ENCODE data around the gene PPP2R5E. TPM values are rescaled to one million over a fixed set of nuclear protein-coding genes. Genes with fewer than 3 reads are reported as not detected.

PPP2R5E gene
- total and polyA plus RNA-seq, 2 donors (not counting 1 experiment from before 2014, with no cell fraction given) = 18.5 to 38.8 TPM

- no peaks in the 10 kb centered on the region for H3K27me3 ChIP-seq (ENCODE audit: control insufficient read depth, insufficient read depth, low read length)
- no peak for TF ChIP-seq CTCF (conservative IDR thresholded peaks at IDR 0.05 in 1 of 2, IDR thresholded peaks at IDR 0.05 in 1 of 2; ENCODE audit: low read depth in 1 of 2, low read length in 2 of 2)
- TF ChIP-seq EZH2 (IDR thresholded peaks at IDR 0.05; ENCODE audit: low read length, missing control alignments) = no peak
- H3K27ac ChIP-seq (ENCODE audit: insufficient read depth, low read length) = no peak overlapping the region
- no peak overlapping the region for H2AFZ ChIP-seq (ENCODE audit: low read length)
- peak in 1 of 2 donors; percentile 10 for DNase-seq (ENCODE audit: low read depth in 2 of 2)
- no peaks in the 10 kb centered on the region for H3K9me3 ChIP-seq (ENCODE audit: control insufficient read depth, insufficient read depth, low read depth, low read length)
- peaks cover 18% of the 10 kb centered on the region for H3K79me2 ChIP-seq (ENCODE audit: control insufficient read depth, insufficient read depth, low read length)
- H3K4me2 ChIP-seq (ENCODE audit: extremely low read depth, insufficient read depth, low read length) = no peak overlapping the region
- H3K4me3 ChIP-seq (replicated peaks in 1 of 4; ENCODE audit: control extremely low read depth in 1 of 4, insufficient read depth in 1 of 4, low read depth in 3 of 4, low read length in 4 of 4) = no peak overlapping the region
- H3K9ac ChIP-seq (ENCODE audit: insufficient read depth, low read length) = no peak overlapping the region
- no peaks in the 10 kb centered on the region for H3K36me3 ChIP-seq (ENCODE audit: control insufficient read depth, insufficient read depth, low read length)
- H4K20me1 ChIP-seq (ENCODE audit: control insufficient read depth, extremely low read depth, insufficient read depth, low read length) = peaks cover 1% of the 10 kb centered on the region
- H3K4me1 ChIP-seq (ENCODE audit: control insufficient read depth, extremely low read depth, insufficient read depth, low read length) = no peaks in the 10 kb centered on the region
Measured at GRCh38 chr14:63443988-63444387, 99.2 kb downstream of the PPP2R5E start.

GRCh38 chr14:63443361-63443760 is 99.8 kb downstream of the PPP2R5E start:
- H3K27ac ChIP-seq (ENCODE audit: insufficient read depth, low read length) = no peak overlapping the region
- peaks cover 1% of the 10 kb centered on the region for H4K20me1 ChIP-seq (ENCODE audit: control insufficient read depth, extremely low read depth, insufficient read depth, low read length)
- no peaks in the 10 kb centered on the region for H3K27me3 ChIP-seq (ENCODE audit: control insufficient read depth, insufficient read depth, low read length)
- TF ChIP-seq EZH2 (IDR thresholded peaks at IDR 0.05; ENCODE audit: low read length, missing control alignments) = no peak
- no peak for TF ChIP-seq CTCF (conservative IDR thresholded peaks at IDR 0.05 in 1 of 2, IDR thresholded peaks at IDR 0.05 in 1 of 2; ENCODE audit: low read depth in 1 of 2, low read length in 2 of 2)
- no peak overlapping the region for H2AFZ ChIP-seq (ENCODE audit: low read length)
- H3K36me3 ChIP-seq (ENCODE audit: control insufficient read depth, insufficient read depth, low read length) = no peaks in the 10 kb centered on the region
- no peaks in the 10 kb centered on the region for H3K9me3 ChIP-seq (ENCODE audit: control insufficient read depth, insufficient read depth, low read depth, low read length)
- no peak overlapping the region for H3K4me2 ChIP-seq (ENCODE audit: extremely low read depth, insufficient read depth, low read length)
- H3K9ac ChIP-seq (ENCODE audit: insufficient read depth, low read length) = no peak overlapping the region
- no peaks in the 10 kb centered on the region for H3K4me1 ChIP-seq (ENCODE audit: control insufficient read depth, extremely low read depth, insufficient read depth, low read length)
- no peak overlapping the region for H3K4me3 ChIP-seq (replicated peaks in 1 of 4; ENCODE audit: control extremely low read depth in 1 of 4, insufficient read depth in 1 of 4, low read depth in 3 of 4, low read length in 4 of 4)
- DNase-seq (ENCODE audit: low read depth in 2 of 2) = no peak
- H3K79me2 ChIP-seq (ENCODE audit: control insufficient read depth, insufficient read depth, low read length) = peaks cover 18% of the 10 kb centered on the region

- Histone ChIP-seq H3K79me2 (ENCODE audit: control insufficient read depth, insufficient read depth, low read length) (peaks cover 28% of the 10 kb centered on the region), H3K27me3 (ENCODE audit: control insufficient read depth, insufficient read depth, low read length) (no peaks in the 10 kb centered on the region), H2AFZ (ENCODE audit: low read length) (no peak overlapping the region), H3K9ac (ENCODE audit: insufficient read depth, low read length) (no peak overlapping the region), H3K36me3 (ENCODE audit: control insufficient read depth, insufficient read depth, low read length) (no peaks in the 10 kb centered on the region), H4K20me1 (ENCODE audit: control insufficient read depth, extremely low read depth, insufficient read depth, low read length) (no peaks in the 10 kb centered on the region), H3K4me2 (ENCODE audit: extremely low read depth, insufficient read depth, low read length) (peak overlapping the region; percentile 59), H3K27ac (ENCODE audit: insufficient read depth, low read length) (peak overlapping the region; percentile 32), H3K4me3 (replicated peaks in 1 of 4; ENCODE audit: control extremely low read depth in 1 of 4, insufficient read depth in 1 of 4, low read depth in 3 of 4, low read length in 4 of 4) (peak overlapping the region in 2 of 4 experiments; percentile 29 to 52), H3K4me1 (ENCODE audit: control insufficient read depth, extremely low read depth, insufficient read depth, low read length) (peaks cover 18% of the 10 kb centered on the region), H3K9me3 (ENCODE audit: control insufficient read depth, insufficient read depth, low read depth, low read length) (no peaks in the 10 kb centered on the region)
- peak; percentile 87 to 96 for DNase-seq (ENCODE audit: low read depth in 2 of 2)
- TF ChIP-seq CTCF (conservative IDR thresholded peaks at IDR 0.05 in 1 of 2, IDR thresholded peaks at IDR 0.05 in 1 of 2; ENCODE audit: low read depth in 1 of 2, low read length in 2 of 2) = peak in 1 of 2 donors; percentile 39
- no peak for TF ChIP-seq EZH2 (IDR thresholded peaks at IDR 0.05; ENCODE audit: low read length, missing control alignments)
Measured at GRCh38 chr14:63438065-63438757, 105.0 kb downstream of the PPP2R5E start.
